Body of pancreas (tissue), 4 donors: Measurements from ENCODE around the gene ATP7B. TPM values are rescaled to one million over a fixed set of nuclear protein-coding genes. Genes with fewer than 3 reads are reported as not detected.
"Not testable (repeated sequence)": the region's sequence is repeated elsewhere in the genome, so short reads cannot be mapped to it uniquely, and the experiment has no call there.

Source experiments
- ATAC-seq: fragments of 150-250 bp; one replicate; pipeline ENCODE4 v1.9.1; 2016
- DNase-seq, 4 donors: peaks; one replicate each; pipeline ENCODE4 v3.0.0-alpha.2; 2019
- H3K27ac ChIP-seq, 4 donors: fragments of 200-600 bp; sonication (generic); 1 replicate in 3 of 4; 2 replicates in 1 of 4; pipeline versions ENCODE4 v1.5.1 to v1.6.1; 2016 to 2019; ENCODE audit warnings: mild to moderate bottlenecking in 1 of 4, mixed read lengths in 1 of 4, moderate library complexity in 1 of 4
- H3K27me3 ChIP-seq, 2 donors: fragments of 200-600 bp; sonication (generic); one replicate each; pipeline ENCODE4 v1.6.0; 2016; ENCODE audit warnings: mild to moderate bottlenecking in 1 of 2
- H3K36me3 ChIP-seq, 2 donors: fragments of 200-600 bp; sonication (generic); replicated peaks in 1 of 2; 2 replicates each; pipeline ENCODE4 v1.5.1; 2016; ENCODE audit warnings: low read depth in 2 of 2; ENCODE audit not compliant: insufficient read depth in 1 of 2
- H3K4me1 ChIP-seq: fragments of 200-600 bp; sonication (generic); one replicate; pipeline ENCODE4 v1.6.0; 2016
- H3K4me3 ChIP-seq, 2 donors: fragments of 200-600 bp; sonication (generic); 1 replicate in 1 of 2; 2 replicates in 1 of 2; pipeline ENCODE4 v1.5.1; 2016 to 2019
- H3K9me3 ChIP-seq, 3 donors: fragments of 200-600 bp; sonication (generic); 1 replicate in 2 of 3; 2 replicates in 1 of 3; pipeline ENCODE4 v1.5.1; 2016
- CTCF ChIP-seq, 7 experiments: fragments of 450-650 bp in 4 of 7; fragments of 200-600 bp in 3 of 7; sonication (generic) in 3 of 7; IDR thresholded peaks; one replicate each; pipeline ENCODE4 v1.5.1; 2016 to 2019; ENCODE audit warnings: antibody characterized with exemption in 7 of 7
- POLR2A ChIP-seq, 3 donors: fragments of 450-650 bp; IDR thresholded peaks; one replicate each; pipeline ENCODE4 v1.6.1; 2016; ENCODE audit warnings: antibody characterized with exemption in 3 of 3, mild to moderate bottlenecking in 2 of 3
- WGBS, 2 donors: methylation state at CpG; one replicate each; pipeline ENCODE4 v1.1.5; 2017; 5-methylcytosine and 5-hydroxymethylcytosine counted together
- intact Hi-C: fragments of 100-400 bp; cut with DNase I; formaldehyde crosslinking; loops from one replicate; pipeline ENCODE4 v1.15.1; 2023
- total RNA-seq, 2 donors: library from RNA; depleted of rRNA; stranded (reverse); fragments of >200 nt; gene quantifications; one replicate each; pipeline ENCODE4 v1.1.0, GENCODE V29; 2016

ATP7B gene
- total RNA-seq, 2 donors from 2014 or later: 5.7 to 6.9 TPM

- DNase-seq: no peak
- Histone ChIP-seq H3K4me1 (no peaks in the 10 kb centered on the region), H3K27ac (no peak overlapping the region), H3K27me3 (no peaks in the 10 kb centered on the region), H3K4me3 (no peak overlapping the region), H3K9me3 (no peaks in the 10 kb centered on the region), H3K36me3 (no peaks in the 10 kb centered on the region)
- intact Hi-C loops: no loop called here
- ATAC-seq: no peak
- WGBS, 2 donors: 64 to 72% methylated on average over 3 to 4 of the region's 4 CpGs
- TF ChIP-seq POLR2A (IDR thresholded peaks at IDR 0.05): no peak
- no peak for TF ChIP-seq CTCF (IDR thresholded peaks at IDR 0.05)
Measured at GRCh38 chr13:51913421-51914136, 97.7 kb downstream of the ATP7B start.

- no peak overlapping the region for H3K4me3 ChIP-seq
- H3K27ac ChIP-seq: no peak overlapping the region
- no peaks in the 10 kb centered on the region for H3K36me3 ChIP-seq
- no peaks in the 10 kb centered on the region for H3K4me1 ChIP-seq
- no peaks in the 10 kb centered on the region for H3K9me3 ChIP-seq
- intact Hi-C loops: no loop called here
- no peak for TF ChIP-seq CTCF (IDR thresholded peaks at IDR 0.05)
- no peak for TF ChIP-seq POLR2A (IDR thresholded peaks at IDR 0.05)
- no peak for ATAC-seq
- no peaks in the 10 kb centered on the region for H3K27me3 ChIP-seq
- 69 to 75% methylated on average over 11 of the region's 11 CpGs for WGBS, 2 donors
- no peak for DNase-seq
Measured at GRCh38 chr13:51912511-51913225, 98.6 kb downstream of the ATP7B start.

- 60 to 65% methylated on average over 10 of the region's 10 CpGs for WGBS, 2 donors
- DNase-seq (peak; percentile 16 to 40 (median 34)), ATAC-seq (peak; percentile 71)
- peaks cover 3% of the 10 kb centered on the region for H3K4me1 ChIP-seq
- no peaks in the 10 kb centered on the region for H3K36me3 ChIP-seq
- intact Hi-C loops: no loop called here
- no peaks in the 10 kb centered on the region for H3K27me3 ChIP-seq
- H3K27ac ChIP-seq: no peak overlapping the region
- H3K9me3 ChIP-seq: no peaks in the 10 kb centered on the region
- peak in 3 of 7 experiments; percentile 27 to 39 (median 32) for TF ChIP-seq CTCF (IDR thresholded peaks at IDR 0.05)
- no peak for TF ChIP-seq POLR2A (IDR thresholded peaks at IDR 0.05)
- no peak overlapping the region for H3K4me3 ChIP-seq
Measured at GRCh38 chr13:51912091-51912490, 99.2 kb downstream of the ATP7B start.

GRCh38 chr13:51910508-51910907 is 100.7 kb downstream of the ATP7B start:
- H3K36me3 ChIP-seq: no peaks in the 10 kb centered on the region
- intact Hi-C loops: no loop called here
- TF ChIP-seq CTCF (IDR thresholded peaks at IDR 0.05) (no peak), POLR2A (IDR thresholded peaks at IDR 0.05) (no peak)
- ATAC-seq (no peak), DNase-seq (no peak)
- 90 to 93% methylated on average over 11 to 12 of the region's 12 CpGs for WGBS, 2 donors
- peaks cover 13% of the 10 kb centered on the region for H3K4me1 ChIP-seq
- no peak overlapping the region for H3K4me3 ChIP-seq
- no peaks in the 10 kb centered on the region for H3K27me3 ChIP-seq
- no peak overlapping the region for H3K27ac ChIP-seq
- no peaks in the 10 kb centered on the region for H3K9me3 ChIP-seq

- H3K27ac ChIP-seq, intact Hi-C loops: not testable (repeated sequence)
- WGBS, 2 donors: 87 to 95% methylated on average over 5 of the region's 5 CpGs
Measured at GRCh38 chr13:51909265-51909664, 102.0 kb downstream of the ATP7B start.

More at GRCh38 chr13:51909265-51909664, 102.0 kb downstream of the ATP7B start:
- peaks cover 13% of the 10 kb centered on the region for H3K4me1 ChIP-seq
- ATAC-seq, DNase-seq, H3K27me3 ChIP-seq, H3K4me3 ChIP-seq, H3K36me3 ChIP-seq, H3K9me3 ChIP-seq: not testable (repeated sequence)
